DOHH2 (cell line): ENCODE measurements around the gene ITPR1.

Experiments
- EZH2phosphoT487 ChIP-seq: fragments of 200-600 bp; sonication (generic); IDR thresholded peaks from 2 replicates; pipeline ENCODE4 v1.6.1; 2017; ENCODE audit warnings: borderline replicate concordance, mild to moderate bottlenecking, antibody characterized with exemption, low read length, moderate library complexity, mixed read lengths
- TF ChIP-seq, protein P1 (sequence below): fragments of 200-600 bp; sonication (generic); IDR thresholded peaks from one replicate; pipeline ENCODE4 v1.5.1; 2014; ENCODE audit warnings: antibody characterized with exemption, mild to moderate bottlenecking, low read depth, low read length; ENCODE audit not compliant: poor library complexity, severe bottlenecking

DNA sequence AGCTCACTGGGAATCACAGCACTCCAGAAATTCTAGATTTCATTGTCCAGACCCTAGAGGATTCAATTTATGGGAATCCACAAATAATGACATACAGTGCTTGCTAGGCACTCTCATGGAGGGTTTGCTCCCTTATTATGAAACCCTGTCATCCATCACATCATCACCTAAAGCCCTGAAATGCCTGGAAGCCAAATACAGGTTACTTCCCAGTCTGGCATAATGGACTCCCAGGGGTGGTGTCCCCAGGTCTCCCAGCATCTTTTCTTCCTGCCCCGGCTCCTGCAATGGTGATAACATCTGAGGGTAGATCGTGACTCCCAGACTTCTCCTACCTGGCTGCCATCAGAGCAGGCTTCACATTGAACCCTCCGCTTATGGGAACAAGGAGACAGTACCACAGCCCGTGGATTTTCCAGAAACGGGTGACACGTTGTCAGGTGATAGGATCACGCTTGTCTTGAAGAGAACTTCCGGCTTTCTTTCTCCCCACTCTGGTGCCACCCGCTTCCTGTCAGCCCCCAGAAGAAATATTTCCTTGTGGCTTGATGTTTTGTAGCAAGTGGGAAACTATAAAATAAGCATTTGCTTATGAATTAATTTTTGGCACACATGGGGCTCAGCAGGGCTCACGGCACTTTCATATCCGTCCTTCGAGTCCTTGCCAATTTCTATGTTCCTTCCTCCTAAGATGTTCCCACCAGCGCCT, 247.4 kb downstream of the ITPR1 start:
- TF ChIP-seq, protein P1, sequence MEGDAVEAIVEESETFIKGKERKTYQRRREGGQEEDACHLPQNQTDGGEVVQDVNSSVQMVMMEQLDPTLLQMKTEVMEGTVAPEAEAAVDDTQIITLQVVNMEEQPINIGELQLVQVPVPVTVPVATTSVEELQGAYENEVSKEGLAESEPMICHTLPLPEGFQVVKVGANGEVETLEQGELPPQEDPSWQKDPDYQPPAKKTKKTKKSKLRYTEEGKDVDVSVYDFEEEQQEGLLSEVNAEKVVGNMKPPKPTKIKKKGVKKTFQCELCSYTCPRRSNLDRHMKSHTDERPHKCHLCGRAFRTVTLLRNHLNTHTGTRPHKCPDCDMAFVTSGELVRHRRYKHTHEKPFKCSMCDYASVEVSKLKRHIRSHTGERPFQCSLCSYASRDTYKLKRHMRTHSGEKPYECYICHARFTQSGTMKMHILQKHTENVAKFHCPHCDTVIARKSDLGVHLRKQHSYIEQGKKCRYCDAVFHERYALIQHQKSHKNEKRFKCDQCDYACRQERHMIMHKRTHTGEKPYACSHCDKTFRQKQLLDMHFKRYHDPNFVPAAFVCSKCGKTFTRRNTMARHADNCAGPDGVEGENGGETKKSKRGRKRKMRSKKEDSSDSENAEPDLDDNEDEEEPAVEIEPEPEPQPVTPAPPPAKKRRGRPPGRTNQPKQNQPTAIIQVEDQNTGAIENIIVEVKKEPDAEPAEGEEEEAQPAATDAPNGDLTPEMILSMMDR = no peak
- TF ChIP-seq EZH2phosphoT487 = no peak
